IPS DF 19.7 (cell line): ENCODE measurements around the gene SEL1L3.

ENCODE experiments used
- DNase-seq: peaks from one replicate; pipeline ENCODE4 v3.0.0-alpha.2; 2013; ENCODE audit warnings: low read depth, low spot score

Gene SEL1L3

GRCh38 chr4:25792876-25793275 lies 69.9 kb downstream of the SEL1L3 start:
- DNase-seq: no peak

GRCh38 chr4:25792200-25792791 lies 70.5 kb downstream of the SEL1L3 start:
- DNase-seq: no peak

- DNase-seq: no peak
Observed at GRCh38 chr4:25790024-25790423, 72.8 kb downstream of the SEL1L3 start.

- no peak for DNase-seq
Observed at GRCh38 chr4:25788703-25789238, 74.0 kb downstream of the SEL1L3 start.

GRCh38 chr4:25786497-25787065 lies 76.2 kb downstream of the SEL1L3 start:
- DNase-seq: no peak

- no peak for DNase-seq
Observed at GRCh38 chr4:25783943-25784342, 78.8 kb downstream of the SEL1L3 start.

- DNase-seq: no peak
Observed at GRCh38 chr4:25783126-25783525, 79.7 kb downstream of the SEL1L3 start.

GRCh38 chr4:25782482-25782881 lies 80.3 kb downstream of the SEL1L3 start:
- no peak for DNase-seq

GRCh38 chr4:25779021-25779420 lies 83.8 kb downstream of the SEL1L3 start:
- DNase-seq: no peak

GRCh38 chr4:25776795-25777194 lies 86.0 kb downstream of the SEL1L3 start:
- DNase-seq: no peak

- DNase-seq: no peak
Observed at GRCh38 chr4:25775166-25775565, 87.6 kb downstream of the SEL1L3 start.

- DNase-seq: no peak
Observed at GRCh38 chr4:25773358-25773757, 89.4 kb downstream of the SEL1L3 start.

GRCh38 chr4:25771672-25772071 lies 91.1 kb downstream of the SEL1L3 start:
- DNase-seq: no peak

- no peak for DNase-seq
Observed at GRCh38 chr4:25770847-25771246, 91.9 kb downstream of the SEL1L3 start.

GRCh38 chr4:25769251-25769650 lies 93.5 kb downstream of the SEL1L3 start:
- no peak for DNase-seq

- DNase-seq: no peak
Observed at GRCh38 chr4:25767877-25768725, 94.7 kb downstream of the SEL1L3 start.

GRCh38 chr4:25760518-25761157 lies 102.2 kb downstream of the SEL1L3 start:
- no peak for DNase-seq

- DNase-seq: no peak
Observed at GRCh38 chr4:25760048-25760447, 102.7 kb downstream of the SEL1L3 start.

GRCh38 chr4:25759101-25759500 lies 103.7 kb downstream of the SEL1L3 start:
- DNase-seq: no peak

GRCh38 chr4:25757452-25757851 lies 105.3 kb downstream of the SEL1L3 start:
- no peak for DNase-seq

- no peak for DNase-seq
Observed at GRCh38 chr4:25756503-25756902, 106.3 kb downstream of the SEL1L3 start.

GRCh38 chr4:25755911-25756310 lies 106.9 kb downstream of the SEL1L3 start:
- DNase-seq: no peak
